Measurements from ENCODE around the gene BTK.
A peak's percentile ranks its signal among the peaks of the same experiment; 100 is the strongest.

BTK gene

GRCh38 chrX:101385795-101386541 lies at the start of gene BTK:
TSS of gene BTK (minus strand) at chrX:101386191. CDS start at chrX:101375284, 10,907 bp downstream.
- DNase-seq, result no peak

GRCh38 chrX:101430457-101431078 lies 44.6 kb upstream of the BTK start:
- peak; percentile 68 for DNase-seq

GRCh38 chrX:101429934-101430333 lies 43.9 kb upstream of the BTK start:
- DNase-seq, result peak; percentile 74

GRCh38 chrX:101427954-101428353 lies 42.0 kb upstream of the BTK start:
- DNase-seq, result no peak

- no peak for DNase-seq
These were observed 33.5 kb upstream of the BTK start for GRCh38 chrX:101419489-101419888.

- DNase-seq, result peak; percentile 28
These were observed 32.2 kb upstream of the BTK start for GRCh38 chrX:101417981-101418841.

- DNase-seq, result no peak
These were observed 31.2 kb upstream of the BTK start for GRCh38 chrX:101417190-101417589.

GRCh38 chrX:101416691-101417090 lies 30.7 kb upstream of the BTK start:
- DNase-seq, result no peak

- peak; percentile 69 for DNase-seq
These were observed 29.5 kb upstream of the BTK start for GRCh38 chrX:101415180-101416145.

- DNase-seq, result no peak
These were observed 26.0 kb upstream of the BTK start for GRCh38 chrX:101411984-101412383.

GRCh38 chrX:101410461-101410860 lies 24.5 kb upstream of the BTK start:
- no peak for DNase-seq

- DNase-seq, result no peak
These were observed 23.1 kb upstream of the BTK start for GRCh38 chrX:101409043-101409442.

GRCh38 chrX:101408532-101408841 lies 22.5 kb upstream of the BTK start:
- DNase-seq, result no peak

- peak; percentile 98 for DNase-seq
These were observed 21.9 kb upstream of the BTK start, which contains the start of the genes GLA and HNRNPH2 for GRCh38 chrX:101407748-101408531. TSS of gene GLA (minus strand) at chrX:101407925. CDS start at chrX:101407903, 22 bp downstream. TSS of gene HNRNPH2 (plus strand) at chrX:101408222. CDS start at chrX:101411989, 3,767 bp downstream.

GRCh38 chrX:101407167-101407747 lies 21.3 kb upstream of the BTK start:
- DNase-seq, result no peak

GRCh38 chrX:101399825-101400224 lies 13.8 kb upstream of the BTK start:
- DNase-seq, result no peak

GRCh38 chrX:101398694-101399093 lies 12.7 kb upstream of the BTK start:
- DNase-seq, result no peak

GRCh38 chrX:101397779-101398178 lies 11.8 kb upstream of the BTK start:
- no peak for DNase-seq

- no peak for DNase-seq
These were observed 9.8 kb upstream of the BTK start for GRCh38 chrX:101395789-101396188.

GRCh38 chrX:101394372-101394771 lies 8.4 kb upstream of the BTK start:
- no peak for DNase-seq

All from fibroblast of upper back skin (primary cell).